Measurements from ENCODE around the gene CENPM. TPM values are rescaled to one million over a fixed set of nuclear protein-coding genes. Genes with fewer than 3 reads are reported as not detected.

The CENPM gene
- total and polyA plus RNA-seq, 10 of the 15 experiments (the other 5 are each of a cell fraction or from before 2014, with no cell fraction given): 36.7 to 212 (median 74.7) TPM

DNA sequence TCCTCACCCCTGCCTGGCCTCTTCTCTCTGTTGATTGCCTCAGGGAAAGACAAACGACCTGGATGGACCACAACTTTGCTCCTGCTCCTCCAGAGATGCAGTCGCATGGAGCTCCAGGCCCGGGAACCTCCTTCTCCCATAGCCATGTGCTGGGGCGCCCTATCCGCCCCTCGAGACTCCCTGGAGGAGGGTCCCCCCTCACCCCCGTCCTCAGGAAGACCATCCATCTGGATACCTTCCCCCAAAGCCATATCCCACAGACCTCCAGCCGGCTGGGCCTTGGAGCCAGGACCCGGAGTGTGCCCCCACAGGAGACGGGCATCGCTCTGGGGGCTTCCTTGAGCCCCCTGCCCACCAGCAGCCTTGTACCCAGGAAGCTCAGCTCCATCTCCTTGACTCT, 24.5 kb upstream of the CENPM start (continued):
- no peak for TF ChIP-seq YBX1 (IDR thresholded peaks at IDR 0.05)
- no peak for TF ChIP-seq USF1 (IDR thresholded peaks at IDR 0.05; ENCODE audit: borderline replicate concordance, extremely low read length, insufficient read depth, low read depth, low read length)
- TF ChIP-seq PAX8 (IDR thresholded peaks at IDR 0.05): no peak
- no peak for TF ChIP-seq ZNF217 (IDR thresholded peaks at IDR 0.05)
- TF ChIP-seq POLR2AphosphoS5 (IDR thresholded peaks at IDR 0.05; ENCODE audit: low read length): no peak
- TF ChIP-seq, protein P1, sequence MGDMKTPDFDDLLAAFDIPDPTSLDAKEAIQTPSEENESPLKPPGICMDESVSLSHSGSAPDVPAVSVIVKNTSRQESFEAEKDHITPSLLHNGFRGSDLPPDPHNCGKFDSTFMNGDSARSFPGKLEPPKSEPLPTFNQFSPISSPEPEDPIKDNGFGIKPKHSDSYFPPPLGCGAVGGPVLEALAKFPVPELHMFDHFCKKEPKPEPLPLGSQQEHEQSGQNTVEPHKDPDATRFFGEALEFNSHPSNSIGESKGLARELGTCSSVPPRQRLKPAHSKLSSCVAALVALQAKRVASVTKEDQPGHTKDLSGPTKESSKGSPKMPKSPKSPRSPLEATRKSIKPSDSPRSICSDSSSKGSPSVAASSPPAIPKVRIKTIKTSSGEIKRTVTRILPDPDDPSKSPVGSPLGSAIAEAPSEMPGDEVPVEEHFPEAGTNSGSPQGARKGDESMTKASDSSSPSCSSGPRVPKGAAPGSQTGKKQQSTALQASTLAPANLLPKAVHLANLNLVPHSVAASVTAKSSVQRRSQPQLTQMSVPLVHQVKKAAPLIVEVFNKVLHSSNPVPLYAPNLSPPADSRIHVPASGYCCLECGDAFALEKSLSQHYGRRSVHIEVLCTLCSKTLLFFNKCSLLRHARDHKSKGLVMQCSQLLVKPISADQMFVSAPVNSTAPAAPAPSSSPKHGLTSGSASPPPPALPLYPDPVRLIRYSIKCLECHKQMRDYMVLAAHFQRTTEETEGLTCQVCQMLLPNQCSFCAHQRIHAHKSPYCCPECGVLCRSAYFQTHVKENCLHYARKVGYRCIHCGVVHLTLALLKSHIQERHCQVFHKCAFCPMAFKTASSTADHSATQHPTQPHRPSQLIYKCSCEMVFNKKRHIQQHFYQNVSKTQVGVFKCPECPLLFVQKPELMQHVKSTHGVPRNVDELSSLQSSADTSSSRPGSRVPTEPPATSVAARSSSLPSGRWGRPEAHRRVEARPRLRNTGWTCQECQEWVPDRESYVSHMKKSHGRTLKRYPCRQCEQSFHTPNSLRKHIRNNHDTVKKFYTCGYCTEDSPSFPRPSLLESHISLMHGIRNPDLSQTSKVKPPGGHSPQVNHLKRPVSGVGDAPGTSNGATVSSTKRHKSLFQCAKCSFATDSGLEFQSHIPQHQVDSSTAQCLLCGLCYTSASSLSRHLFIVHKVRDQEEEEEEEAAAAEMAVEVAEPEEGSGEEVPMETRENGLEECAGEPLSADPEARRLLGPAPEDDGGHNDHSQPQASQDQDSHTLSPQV (IDR thresholded peaks at IDR 0.05): no peak
- TF ChIP-seq, protein P2, sequence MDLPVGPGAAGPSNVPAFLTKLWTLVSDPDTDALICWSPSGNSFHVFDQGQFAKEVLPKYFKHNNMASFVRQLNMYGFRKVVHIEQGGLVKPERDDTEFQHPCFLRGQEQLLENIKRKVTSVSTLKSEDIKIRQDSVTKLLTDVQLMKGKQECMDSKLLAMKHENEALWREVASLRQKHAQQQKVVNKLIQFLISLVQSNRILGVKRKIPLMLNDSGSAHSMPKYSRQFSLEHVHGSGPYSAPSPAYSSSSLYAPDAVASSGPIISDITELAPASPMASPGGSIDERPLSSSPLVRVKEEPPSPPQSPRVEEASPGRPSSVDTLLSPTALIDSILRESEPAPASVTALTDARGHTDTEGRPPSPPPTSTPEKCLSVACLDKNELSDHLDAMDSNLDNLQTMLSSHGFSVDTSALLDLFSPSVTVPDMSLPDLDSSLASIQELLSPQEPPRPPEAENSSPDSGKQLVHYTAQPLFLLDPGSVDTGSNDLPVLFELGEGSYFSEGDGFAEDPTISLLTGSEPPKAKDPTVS (IDR thresholded peaks at IDR 0.05; ENCODE audit: low read depth, low read length): no peak
- TF ChIP-seq, protein P3, sequence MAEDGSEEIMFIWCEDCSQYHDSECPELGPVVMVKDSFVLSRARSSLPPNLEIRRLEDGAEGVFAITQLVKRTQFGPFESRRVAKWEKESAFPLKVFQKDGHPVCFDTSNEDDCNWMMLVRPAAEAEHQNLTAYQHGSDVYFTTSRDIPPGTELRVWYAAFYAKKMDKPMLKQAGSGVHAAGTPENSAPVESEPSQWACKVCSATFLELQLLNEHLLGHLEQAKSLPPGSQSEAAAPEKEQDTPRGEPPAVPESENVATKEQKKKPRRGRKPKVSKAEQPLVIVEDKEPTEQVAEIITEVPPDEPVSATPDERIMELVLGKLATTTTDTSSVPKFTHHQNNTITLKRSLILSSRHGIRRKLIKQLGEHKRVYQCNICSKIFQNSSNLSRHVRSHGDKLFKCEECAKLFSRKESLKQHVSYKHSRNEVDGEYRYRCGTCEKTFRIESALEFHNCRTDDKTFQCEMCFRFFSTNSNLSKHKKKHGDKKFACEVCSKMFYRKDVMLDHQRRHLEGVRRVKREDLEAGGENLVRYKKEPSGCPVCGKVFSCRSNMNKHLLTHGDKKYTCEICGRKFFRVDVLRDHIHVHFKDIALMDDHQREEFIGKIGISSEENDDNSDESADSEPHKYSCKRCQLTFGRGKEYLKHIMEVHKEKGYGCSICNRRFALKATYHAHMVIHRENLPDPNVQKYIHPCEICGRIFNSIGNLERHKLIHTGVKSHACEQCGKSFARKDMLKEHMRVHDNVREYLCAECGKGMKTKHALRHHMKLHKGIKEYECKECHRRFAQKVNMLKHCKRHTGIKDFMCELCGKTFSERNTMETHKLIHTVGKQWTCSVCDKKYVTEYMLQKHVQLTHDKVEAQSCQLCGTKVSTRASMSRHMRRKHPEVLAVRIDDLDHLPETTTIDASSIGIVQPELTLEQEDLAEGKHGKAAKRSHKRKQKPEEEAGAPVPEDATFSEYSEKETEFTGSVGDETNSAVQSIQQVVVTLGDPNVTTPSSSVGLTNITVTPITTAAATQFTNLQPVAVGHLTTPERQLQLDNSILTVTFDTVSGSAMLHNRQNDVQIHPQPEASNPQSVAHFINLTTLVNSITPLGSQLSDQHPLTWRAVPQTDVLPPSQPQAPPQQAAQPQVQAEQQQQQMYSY (CRISPR knock-in tag; IDR thresholded peaks at IDR 0.05): no peak
- TF ChIP-seq PML (IDR thresholded peaks at IDR 0.05; ENCODE audit: low read length): no peak

All from GM12878 (cell line).